Measurements from ENCODE around the gene S1PR2.

- TF ChIP-seq POLR2A (IDR thresholded peaks at IDR 0.05; ENCODE audit: low read length) (no peak), GATA1 (IDR thresholded peaks at IDR 0.05; ENCODE audit: low read depth, low read length) (no peak)
Observed at GRCh38 chr19:10243606-10244005, 12.5 kb upstream of the S1PR2 start.
